Measurements from ENCODE around the gene NRAS. TPM values are rescaled to one million over a fixed set of nuclear protein-coding genes. Genes with fewer than 3 reads are reported as not detected.

The NRAS gene
- 87.4 and 121 TPM in 2 replicates for total RNA-seq

GRCh38 chr1:114716304-114717170, at the start of gene NRAS:
NRAS (minus strand) TSS chr1:114716771; CDS start chr1:114716160, 611 bp downstream.

GRCh38 chr1:114757455-114758255, 41.1 kb upstream of the NRAS start, which contains the start of gene CSDE1:
CSDE1 (minus strand) TSS chr1:114757984; CDS start chr1:114739890, 18,094 bp downstream.

GRCh38 chr1:114695430-114696058, 21.0 kb downstream of the NRAS start, which contains the start of gene AMPD1:
AMPD1 (minus strand) TSS chr1:114695546; CDS start chr1:114695471, 75 bp downstream.

GRCh38 chr1:114669562-114670082, 46.9 kb downstream of the NRAS start, which contains the start of gene DENND2C:
DENND2C (minus strand) TSS chr1:114670049; CDS start chr1:114625984, 44,065 bp downstream.

Other genes with a start within 250 kb of the NRAS start
- 17.5 and 31.6 TPM in 2 replicates for gene TRIM33, start 205.6 kb downstream of the NRAS start, total RNA-seq
- gene BCAS2, start 135.2 kb downstream of the NRAS start, total RNA-seq, result 56.2 and 70.8 TPM in 2 replicates
- 0.15 and 0.65 TPM in 2 replicates for gene DENND2C, start 46.7 kb downstream of the NRAS start, total RNA-seq
- gene AMPD1, start 21.2 kb downstream of the NRAS start, total RNA-seq, result not detected in 2 replicates
- 571 and 760 TPM in 2 replicates for gene CSDE1, start 41.2 kb upstream of the NRAS start, total RNA-seq
- 39.2 and 44.5 TPM in 2 replicates for gene SIKE1, start 63.9 kb upstream of the NRAS start, total RNA-seq
- not detected in 2 replicates for gene SYCP1, start 138.1 kb upstream of the NRAS start, total RNA-seq